ENCODE results near the gene FGF18. TPM values are rescaled to one million over a fixed set of nuclear protein-coding genes. Genes with fewer than 3 reads are reported as not detected.

FGF18 gene
- total RNA-seq, 4 donors from 2014 or later = 0.20 TPM; not detected in 3

- intact Hi-C loops (cut with DNase I; ENCODE audit: low total_unique reads) = no loop called here
- no peaks in the 10 kb centered on the region for H3K27me3 ChIP-seq
- H3K4me1 ChIP-seq = no peaks in the 10 kb centered on the region
- H3K27ac ChIP-seq = no peak overlapping the region
- ATAC-seq = no peak
- no peak overlapping the region for H3K4me3 ChIP-seq
- in situ Hi-C loops (cut with MboI; ENCODE audit: low sequenced_read_pairs in 4 of 4) = no loop called here
- no peak for DNase-seq
- no peaks in the 10 kb centered on the region for H3K36me3 ChIP-seq
- no peaks in the 10 kb centered on the region for H3K9me3 ChIP-seq
- TF ChIP-seq, protein P1, sequence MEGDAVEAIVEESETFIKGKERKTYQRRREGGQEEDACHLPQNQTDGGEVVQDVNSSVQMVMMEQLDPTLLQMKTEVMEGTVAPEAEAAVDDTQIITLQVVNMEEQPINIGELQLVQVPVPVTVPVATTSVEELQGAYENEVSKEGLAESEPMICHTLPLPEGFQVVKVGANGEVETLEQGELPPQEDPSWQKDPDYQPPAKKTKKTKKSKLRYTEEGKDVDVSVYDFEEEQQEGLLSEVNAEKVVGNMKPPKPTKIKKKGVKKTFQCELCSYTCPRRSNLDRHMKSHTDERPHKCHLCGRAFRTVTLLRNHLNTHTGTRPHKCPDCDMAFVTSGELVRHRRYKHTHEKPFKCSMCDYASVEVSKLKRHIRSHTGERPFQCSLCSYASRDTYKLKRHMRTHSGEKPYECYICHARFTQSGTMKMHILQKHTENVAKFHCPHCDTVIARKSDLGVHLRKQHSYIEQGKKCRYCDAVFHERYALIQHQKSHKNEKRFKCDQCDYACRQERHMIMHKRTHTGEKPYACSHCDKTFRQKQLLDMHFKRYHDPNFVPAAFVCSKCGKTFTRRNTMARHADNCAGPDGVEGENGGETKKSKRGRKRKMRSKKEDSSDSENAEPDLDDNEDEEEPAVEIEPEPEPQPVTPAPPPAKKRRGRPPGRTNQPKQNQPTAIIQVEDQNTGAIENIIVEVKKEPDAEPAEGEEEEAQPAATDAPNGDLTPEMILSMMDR (IDR thresholded peaks at IDR 0.05 in 4 of 5, conservative IDR thresholded peaks at IDR 0.05 in 1 of 5) = no peak
- no peak for TF ChIP-seq POLR2A (IDR thresholded peaks at IDR 0.05)
These were observed 13.9 kb downstream of the FGF18 start for GRCh38 chr5:171433352-171433698.

- Histone ChIP-seq H3K9me3 (no peaks in the 10 kb centered on the region), H3K27ac (no peak overlapping the region)
- no peak for DNase-seq
These were observed 14.7 kb downstream of the FGF18 start for GRCh38 chr5:171433982-171434676.

DNA sequence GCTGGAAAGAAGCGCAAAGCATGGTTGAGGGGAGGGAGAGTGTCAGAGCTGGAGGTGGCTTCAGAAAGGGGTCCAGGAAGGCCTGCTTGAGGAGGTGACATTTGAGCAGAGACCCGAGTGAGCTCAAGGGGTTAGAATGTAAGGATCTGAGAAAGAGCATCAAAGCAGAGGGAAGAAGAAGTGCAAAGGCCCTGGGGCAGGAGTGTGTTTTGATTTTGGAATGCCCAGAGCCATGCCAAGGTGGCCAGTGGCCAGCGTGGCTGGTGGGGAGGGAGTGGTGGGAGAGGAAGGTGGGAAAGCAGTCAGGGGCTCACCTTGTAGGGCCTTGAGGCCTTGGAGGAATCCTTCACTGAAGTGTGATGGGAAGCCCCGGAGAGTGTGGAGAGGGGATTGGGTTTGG is 15.4 kb downstream of the FGF18 start:
- H3K4me1 ChIP-seq = no peaks in the 10 kb centered on the region
- DNase-seq = no peak
- in situ Hi-C loops (cut with MboI; ENCODE audit: low sequenced_read_pairs in 4 of 4) = no loop called here

More at GRCh38 chr5:171433982-171434676, 14.7 kb downstream of the FGF18 start:
- H3K4me1 ChIP-seq = no peaks in the 10 kb centered on the region
- H3K27me3 ChIP-seq = no peaks in the 10 kb centered on the region
- no peak overlapping the region for H3K4me3 ChIP-seq
- no peak for TF ChIP-seq POLR2A (IDR thresholded peaks at IDR 0.05)
- intact Hi-C loops (cut with DNase I; ENCODE audit: low total_unique reads) (no loop called here), in situ Hi-C loops (cut with MboI; ENCODE audit: low sequenced_read_pairs in 4 of 4) (no loop called here)
- H3K36me3 ChIP-seq = no peaks in the 10 kb centered on the region
- no peak for ATAC-seq

GRCh38 chr5:171435908-171436307 is 16.5 kb downstream of the FGF18 start:
- in situ Hi-C loops (cut with MboI; ENCODE audit: low sequenced_read_pairs in 4 of 4) (no loop called here), intact Hi-C loops (cut with DNase I; ENCODE audit: low total_unique reads) (no loop called here)
- TF ChIP-seq POLR2A (IDR thresholded peaks at IDR 0.05) = no peak
- TF ChIP-seq, protein P1 (IDR thresholded peaks at IDR 0.05 in 4 of 5, conservative IDR thresholded peaks at IDR 0.05 in 1 of 5) = no peak
- no peaks in the 10 kb centered on the region for H3K36me3 ChIP-seq
- no peak overlapping the region for H3K4me3 ChIP-seq
- no peak for ATAC-seq
- H3K27me3 ChIP-seq = no peaks in the 10 kb centered on the region
- H3K4me1 ChIP-seq = no peaks in the 10 kb centered on the region
- DNase-seq = no peak
- no peaks in the 10 kb centered on the region for H3K9me3 ChIP-seq
- no peak overlapping the region for H3K27ac ChIP-seq

More for the DNA sequence above, 15.4 kb downstream of the FGF18 start:
- TF ChIP-seq, protein P1 (IDR thresholded peaks at IDR 0.05 in 4 of 5, conservative IDR thresholded peaks at IDR 0.05 in 1 of 5) = no peak
- TF ChIP-seq POLR2A (IDR thresholded peaks at IDR 0.05) = no peak
- intact Hi-C loops (cut with DNase I; ENCODE audit: low total_unique reads) = no loop called here
- Histone ChIP-seq H3K27ac (no peak overlapping the region), H3K9me3 (no peaks in the 10 kb centered on the region), H3K27me3 (no peaks in the 10 kb centered on the region), H3K4me3 (no peak overlapping the region), H3K36me3 (no peaks in the 10 kb centered on the region)
- ATAC-seq = no peak

DNA sequence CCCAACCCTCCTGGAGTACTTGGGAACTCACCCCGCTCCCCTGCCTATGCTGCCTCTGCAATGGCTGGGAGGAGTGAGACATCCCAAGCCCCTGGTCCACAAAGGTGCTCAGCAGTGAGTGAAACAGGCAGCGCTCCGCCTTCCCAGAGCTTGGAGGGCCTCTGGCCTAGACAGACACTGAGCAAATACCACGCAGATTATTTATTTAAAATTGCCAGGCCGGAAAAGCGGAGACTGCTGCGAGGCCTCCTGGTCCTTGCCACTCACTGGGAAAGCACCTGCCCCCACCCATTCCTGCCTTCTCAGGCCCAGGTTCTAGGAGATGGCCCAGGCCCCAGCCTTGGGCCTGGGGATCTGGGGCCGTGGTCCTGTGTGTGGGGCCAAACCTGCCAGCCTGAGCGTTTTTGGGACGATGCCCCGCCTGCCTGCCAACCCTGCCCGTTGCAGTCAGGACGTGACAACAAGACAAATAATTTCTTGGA is 17.4 kb downstream of the FGF18 start:
- no peak overlapping the region for H3K4me3 ChIP-seq
- DNase-seq = no peak
- H3K9me3 ChIP-seq = no peaks in the 10 kb centered on the region
- H3K27ac ChIP-seq = no peak overlapping the region
- ATAC-seq = no peak
- H3K36me3 ChIP-seq = no peaks in the 10 kb centered on the region
- TF ChIP-seq, protein P1 (IDR thresholded peaks at IDR 0.05 in 4 of 5, conservative IDR thresholded peaks at IDR 0.05 in 1 of 5) = no peak
- TF ChIP-seq POLR2A (IDR thresholded peaks at IDR 0.05) = no peak
- intact Hi-C loops (cut with DNase I; ENCODE audit: low total_unique reads) = no loop called here
- H3K27me3 ChIP-seq = no peaks in the 10 kb centered on the region
- H3K4me1 ChIP-seq = no peaks in the 10 kb centered on the region
- in situ Hi-C loops (cut with MboI; ENCODE audit: low sequenced_read_pairs in 4 of 4) = no loop called here

Data from gastrocnemius medialis (tissue), 4 donors.